SK-N-SH (cell line): ENCODE measurements around the gene SLX4IP. TPM values are rescaled to one million over a fixed set of nuclear protein-coding genes. Genes with fewer than 3 reads are reported as not detected.

Experiments used
- CHD2 ChIP-seq: fragments of 150-350 bp; IDR thresholded peaks from 2 replicates; pipeline ENCODE4 v1.6.1; 2018; ENCODE audit warnings: low read length; ENCODE audit not compliant: partially characterized antibody
- EZH2phosphoT487 ChIP-seq: fragments of 200-600 bp; sonication (generic); IDR thresholded peaks from 2 replicates; pipeline ENCODE4 v1.6.1; 2017; ENCODE audit warnings: low read depth, mixed run types, mild to moderate bottlenecking, antibody characterized with exemption, moderate library complexity, borderline replicate concordance
- FOSL2 ChIP-seq: IDR thresholded peaks from 2 replicates; pipeline ENCODE4 v1.4.0; 2012; ENCODE audit warnings: low read depth, mild to moderate bottlenecking, moderate library complexity, borderline replicate concordance
- FOXJ3 ChIP-seq: sonication (generic); formaldehyde crosslinking; IDR thresholded peaks from 2 replicates; pipeline ENCODE4 v1.5.1; 2020; ENCODE audit warnings: mild to moderate bottlenecking, missing genetic modification reagents
- FOXM1 ChIP-seq: IDR thresholded peaks from 2 replicates; pipeline ENCODE4 v1.4.0; 2012; ENCODE audit warnings: low read depth, mild to moderate bottlenecking
- GATA2 ChIP-seq: sonication (generic); formaldehyde crosslinking; IDR thresholded peaks from 2 replicates; pipeline ENCODE4 v1.5.0; 2020; ENCODE audit warnings: mild to moderate bottlenecking, missing genetic modification reagents
- JUND ChIP-seq: IDR thresholded peaks from 2 replicates; pipeline ENCODE4 v1.4.0; 2012
- MEF2A ChIP-seq: IDR thresholded peaks from 2 replicates; pipeline ENCODE4 v1.4.0; 2012; ENCODE audit warnings: low read depth, borderline replicate concordance
- MXI1 ChIP-seq: IDR thresholded peaks from 2 replicates; pipeline ENCODE4 v1.6.1; 2012; ENCODE audit warnings: mild to moderate bottlenecking, low read depth, low read length, improper control_type of control experiment
- NRF1 ChIP-seq: IDR thresholded peaks from 2 replicates; pipeline ENCODE4 v1.6.1; 2012; ENCODE audit warnings: low read depth, mild to moderate bottlenecking, low read length
- POLR2AphosphoS5 ChIP-seq: IDR thresholded peaks from 2 replicates; pipeline ENCODE4 v1.6.1; 2012; ENCODE audit warnings: low read depth, low read length
- RAD21 ChIP-seq: IDR thresholded peaks from 2 replicates; pipeline ENCODE4 v1.6.1; 2012; ENCODE audit warnings: mild to moderate bottlenecking, low read length
- RCOR1 ChIP-seq: fragments of 150-350 bp; IDR thresholded peaks from 2 replicates; pipeline ENCODE4 v1.6.1; 2017; ENCODE audit warnings: antibody characterized with exemption, low read length
- RFX5 ChIP-seq: IDR thresholded peaks from 2 replicates; pipeline ENCODE4 v1.6.1; 2012; ENCODE audit warnings: mild to moderate bottlenecking, improper control_type of control experiment, low read length
- RXRA ChIP-seq: IDR thresholded peaks from 2 replicates; pipeline ENCODE4 v1.4.0; 2012; ENCODE audit warnings: low read depth, mild to moderate bottlenecking, borderline replicate concordance
- SIN3A ChIP-seq: IDR thresholded peaks from 2 replicates; pipeline ENCODE4 v1.6.1; 2012; ENCODE audit warnings: low read depth, mild to moderate bottlenecking, low read length, moderate library complexity, borderline replicate concordance
- SMC3 ChIP-seq: IDR thresholded peaks from 2 replicates; pipeline ENCODE4 v1.6.1; 2012; ENCODE audit warnings: low read depth, low read length, improper control_type of control experiment
- TAF1 ChIP-seq: IDR thresholded peaks from 2 replicates; pipeline ENCODE4 v1.6.1; 2012; ENCODE audit warnings: low read depth, mild to moderate bottlenecking, low read length, moderate library complexity, borderline replicate concordance
- TEAD4 ChIP-seq: IDR thresholded peaks from 2 replicates; pipeline ENCODE4 v1.4.0; 2012; ENCODE audit warnings: mild to moderate bottlenecking, borderline replicate concordance; ENCODE audit not compliant: insufficient read depth
- USF1 ChIP-seq: IDR thresholded peaks from 2 replicates; pipeline ENCODE4 v1.4.0; 2012; ENCODE audit warnings: low read depth, borderline replicate concordance
- YY1 ChIP-seq: IDR thresholded peaks from 2 replicates; pipeline ENCODE4 v1.4.0; 2012; ENCODE audit warnings: low read depth, mild to moderate bottlenecking
- polyA plus RNA-seq, 3 experiments: library from polyadenylated mRNA; depleted of rRNA; stranded (reverse); fragments of >200 nt; gene quantifications; 2 replicates each; pipeline ENCODE4 v1.2.3, GENCODE V29; 2012
- TF ChIP-seq, protein P1 (sequence below): IDR thresholded peaks from 2 replicates; pipeline ENCODE4 v1.6.1; 2012; ENCODE audit warnings: mild to moderate bottlenecking, low read depth, low read length, moderate library complexity
- TF ChIP-seq, protein P2 (sequence below): fragments of 200-600 bp; sonication (generic); IDR thresholded peaks from 2 replicates; pipeline ENCODE4 v1.6.1; 2017; ENCODE audit warnings: antibody characterized with exemption, mild to moderate bottlenecking, moderate library complexity

Gene SLX4IP
- polyA plus RNA-seq, 1 of the 3 experiments (the other 2 are of a cell fraction) = 1.3 TPM

- TF ChIP-seq RAD21 = no peak
- TF ChIP-seq, protein P1, sequence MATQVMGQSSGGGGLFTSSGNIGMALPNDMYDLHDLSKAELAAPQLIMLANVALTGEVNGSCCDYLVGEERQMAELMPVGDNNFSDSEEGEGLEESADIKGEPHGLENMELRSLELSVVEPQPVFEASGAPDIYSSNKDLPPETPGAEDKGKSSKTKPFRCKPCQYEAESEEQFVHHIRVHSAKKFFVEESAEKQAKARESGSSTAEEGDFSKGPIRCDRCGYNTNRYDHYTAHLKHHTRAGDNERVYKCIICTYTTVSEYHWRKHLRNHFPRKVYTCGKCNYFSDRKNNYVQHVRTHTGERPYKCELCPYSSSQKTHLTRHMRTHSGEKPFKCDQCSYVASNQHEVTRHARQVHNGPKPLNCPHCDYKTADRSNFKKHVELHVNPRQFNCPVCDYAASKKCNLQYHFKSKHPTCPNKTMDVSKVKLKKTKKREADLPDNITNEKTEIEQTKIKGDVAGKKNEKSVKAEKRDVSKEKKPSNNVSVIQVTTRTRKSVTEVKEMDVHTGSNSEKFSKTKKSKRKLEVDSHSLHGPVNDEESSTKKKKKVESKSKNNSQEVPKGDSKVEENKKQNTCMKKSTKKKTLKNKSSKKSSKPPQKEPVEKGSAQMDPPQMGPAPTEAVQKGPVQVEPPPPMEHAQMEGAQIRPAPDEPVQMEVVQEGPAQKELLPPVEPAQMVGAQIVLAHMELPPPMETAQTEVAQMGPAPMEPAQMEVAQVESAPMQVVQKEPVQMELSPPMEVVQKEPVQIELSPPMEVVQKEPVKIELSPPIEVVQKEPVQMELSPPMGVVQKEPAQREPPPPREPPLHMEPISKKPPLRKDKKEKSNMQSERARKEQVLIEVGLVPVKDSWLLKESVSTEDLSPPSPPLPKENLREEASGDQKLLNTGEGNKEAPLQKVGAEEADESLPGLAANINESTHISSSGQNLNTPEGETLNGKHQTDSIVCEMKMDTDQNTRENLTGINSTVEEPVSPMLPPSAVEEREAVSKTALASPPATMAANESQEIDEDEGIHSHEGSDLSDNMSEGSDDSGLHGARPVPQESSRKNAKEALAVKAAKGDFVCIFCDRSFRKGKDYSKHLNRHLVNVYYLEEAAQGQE = no peak
- TF ChIP-seq GATA2 = no peak; the same call in 1 of the 2 replicates
- TF ChIP-seq TAF1 = no peak
- TF ChIP-seq FOSL2 = no peak
- TF ChIP-seq POLR2AphosphoS5 = 0 out of 2 replicates have a peak, but pooled peaks have one; percentile 33
- TF ChIP-seq RFX5 = no peak
- TF ChIP-seq RXRA = peak; percentile 66; the same call in 1 of the 2 replicates
- TF ChIP-seq EZH2phosphoT487 = no peak
- TF ChIP-seq NRF1 = no peak
- TF ChIP-seq MEF2A = no peak
- TF ChIP-seq RCOR1 = peak; percentile 71
- no peak for TF ChIP-seq SMC3
- peak; percentile 15; the same call in 1 of the 2 replicates for TF ChIP-seq SIN3A
- peak; percentile 49 for TF ChIP-seq JUND
- TF ChIP-seq, protein P2, sequence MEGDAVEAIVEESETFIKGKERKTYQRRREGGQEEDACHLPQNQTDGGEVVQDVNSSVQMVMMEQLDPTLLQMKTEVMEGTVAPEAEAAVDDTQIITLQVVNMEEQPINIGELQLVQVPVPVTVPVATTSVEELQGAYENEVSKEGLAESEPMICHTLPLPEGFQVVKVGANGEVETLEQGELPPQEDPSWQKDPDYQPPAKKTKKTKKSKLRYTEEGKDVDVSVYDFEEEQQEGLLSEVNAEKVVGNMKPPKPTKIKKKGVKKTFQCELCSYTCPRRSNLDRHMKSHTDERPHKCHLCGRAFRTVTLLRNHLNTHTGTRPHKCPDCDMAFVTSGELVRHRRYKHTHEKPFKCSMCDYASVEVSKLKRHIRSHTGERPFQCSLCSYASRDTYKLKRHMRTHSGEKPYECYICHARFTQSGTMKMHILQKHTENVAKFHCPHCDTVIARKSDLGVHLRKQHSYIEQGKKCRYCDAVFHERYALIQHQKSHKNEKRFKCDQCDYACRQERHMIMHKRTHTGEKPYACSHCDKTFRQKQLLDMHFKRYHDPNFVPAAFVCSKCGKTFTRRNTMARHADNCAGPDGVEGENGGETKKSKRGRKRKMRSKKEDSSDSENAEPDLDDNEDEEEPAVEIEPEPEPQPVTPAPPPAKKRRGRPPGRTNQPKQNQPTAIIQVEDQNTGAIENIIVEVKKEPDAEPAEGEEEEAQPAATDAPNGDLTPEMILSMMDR = no peak
- TF ChIP-seq FOXM1 = no peak
- no peak for TF ChIP-seq FOXJ3 (CRISPR knock-in tag)
- peak; percentile 24 for TF ChIP-seq CHD2
- no peak for TF ChIP-seq YY1
- no peak for TF ChIP-seq USF1
- TF ChIP-seq MXI1 = no peak
- no peak for TF ChIP-seq TEAD4
- TF ChIP-seq, all 33 proteins: peak for 9
Observed at GRCh38 chr20:10508468-10509251, 73.6 kb downstream of the SLX4IP start (continued).
